Caco-2 (cell line): ENCODE data around the gene SLC51B. TPM values are rescaled to one million over a fixed set of nuclear protein-coding genes. Genes with fewer than 3 reads are reported as not detected.
A peak's percentile ranks its signal among the peaks of the same experiment; 100 is the strongest.

Source experiments
- BruUV-seq: library from RNA; stranded (reverse); fragments of 400-500 nt; replicated peaks from 2 replicates; lab custom pipeline; 2021; lab: Mats Ljungman, UMichigan
- CTCF ChIA-PET: fragments of 300-600 bp; sonication (Branson Sonifier 250); formaldehyde crosslinking; loops from one replicate; lab custom pipeline; 2022; ENCODE audit warnings: antibody characterized with exemption; lab: Charles Lee
- POLR2A ChIA-PET: fragments of 300-600 bp; sonication (Branson Sonifier 250); formaldehyde crosslinking; loops from one replicate; lab custom pipeline; 2022; ENCODE audit warnings: antibody characterized with exemption; lab: Charles Lee
- DNase-seq, 2 experiments: peaks; one replicate each; pipeline versions ENCODE4 v3.0.0 to v3.0.0-alpha.2; 2020 to 2022
- H3K27me3 ChIP-seq: replicated peaks from 2 replicates; pipeline ENCODE4 v1.6.0; 2011; ENCODE audit warnings: low read length; ENCODE audit not compliant: control insufficient read depth, insufficient read depth
- H3K36me3 ChIP-seq: 2 replicates; pipeline ENCODE4 v1.5.1; 2011; ENCODE audit warnings: low read length; ENCODE audit not compliant: control insufficient read depth, insufficient read depth
- H3K4me1 ChIP-seq: fragments of 250-450 bp; sonication (Bioruptor Pico); 2 replicates; pipeline ENCODE4 v1.5.1; 2020; ENCODE audit warnings: mild to moderate bottlenecking
- H3K4me3 ChIP-seq: 2 replicates; pipeline ENCODE4 v1.5.1; 2011; ENCODE audit warnings: low read depth, mild to moderate bottlenecking, control low read depth, low read length
- H3K9me3 ChIP-seq: fragments of 250-450 bp; sonication (Bioruptor Pico); 2 replicates; pipeline ENCODE4 v1.5.1; 2020; ENCODE audit warnings: mild to moderate bottlenecking, moderate library complexity
- H3K27ac Mint-ChIP-seq: one replicate; pipeline ENCODE4 v1.8.0; 2022; ENCODE audit warnings: mixed read lengths; ENCODE audit not compliant: unreplicated experiment
- H3K27me3 Mint-ChIP-seq: one replicate; pipeline ENCODE4 v1.8.0; 2022; ENCODE audit warnings: mixed read lengths; ENCODE audit not compliant: insufficient read depth, unreplicated experiment
- H3K36me3 Mint-ChIP-seq: one replicate; pipeline ENCODE4 v1.8.0; 2022; ENCODE audit warnings: mild to moderate bottlenecking, mixed read lengths; ENCODE audit not compliant: insufficient read depth, unreplicated experiment
- H3K4me1 Mint-ChIP-seq: one replicate; pipeline ENCODE4 v1.8.0; 2022; ENCODE audit warnings: low read depth, mixed read lengths; ENCODE audit not compliant: unreplicated experiment
- H3K4me3 Mint-ChIP-seq: one replicate; pipeline ENCODE4 v1.8.0; 2022; ENCODE audit warnings: mild to moderate bottlenecking, moderate library complexity, mixed read lengths; ENCODE audit not compliant: unreplicated experiment
- H3K9me3 Mint-ChIP-seq: one replicate; pipeline ENCODE4 v1.8.0; 2022; ENCODE audit warnings: mixed read lengths; ENCODE audit not compliant: unreplicated experiment
- intact Hi-C: fragments of 100-400 bp; cut with micrococcal nuclease; formaldehyde crosslinking; loops from one replicate; pipeline ENCODE4 v1.10.0; 2022; ENCODE audit not compliant: unreplicated experiment
- total RNA-seq: library from RNA; stranded (reverse); gene quantifications from 2 replicates; pipeline ENCODE4 v1.2.3, GENCODE V29; 2022
- TF ChIP-seq, protein P1 (sequence below), 2 experiments: fragments of 200-600 bp in 1 of 2; IDR thresholded peaks; 1 replicate in 1 of 2; 2 replicates in 1 of 2; pipeline versions ENCODE4 v1.5.1 to v1.8.0; 2011 to 2022; ENCODE audit warnings: antibody characterized with exemption in 1 of 2, control low read depth in 1 of 2, inconsistent platforms in 1 of 2, low read depth in 1 of 2, low read length in 1 of 2, mild to moderate bottlenecking in 1 of 2, moderate library complexity in 1 of 2; ENCODE audit not compliant: insufficient read depth in 1 of 2, severe bottlenecking in 1 of 2, unreplicated experiment in 1 of 2

SLC51B gene
- total RNA-seq, 1 experiment from 2014 or later = 15.4 TPM

DNA sequence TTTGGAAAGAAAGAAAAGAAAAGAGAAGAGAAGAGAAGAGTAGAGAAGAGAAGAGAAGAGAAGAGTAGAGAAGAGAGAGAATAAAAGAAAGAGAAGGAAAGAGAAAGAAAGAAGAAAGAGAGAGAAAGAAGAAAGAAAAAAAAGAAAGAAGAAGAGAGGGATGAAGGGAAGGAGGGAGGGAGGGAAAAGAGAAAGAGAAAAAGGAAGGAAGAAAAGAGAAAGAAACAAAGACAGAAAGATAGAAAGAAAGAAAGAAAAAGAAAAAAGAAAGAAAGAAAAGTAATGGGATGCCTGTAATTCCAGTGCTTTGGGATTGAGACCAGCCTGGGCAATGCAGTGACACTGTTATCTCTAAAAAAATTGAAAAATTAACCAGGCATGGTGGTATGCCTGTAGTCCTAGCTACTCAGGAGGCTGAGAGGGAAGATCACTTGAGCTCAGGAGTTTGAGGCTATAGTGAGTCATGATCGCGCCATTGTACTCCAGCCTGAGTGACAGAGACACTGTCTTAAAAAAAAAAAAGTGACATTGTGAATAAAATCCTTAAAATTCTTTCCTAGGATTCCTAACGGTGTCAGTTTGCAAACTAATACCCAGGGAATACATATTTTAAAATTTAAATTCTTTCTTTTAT lies 20.9 kb downstream of the SLC51B start:
- no peak overlapping the region for H3K4me3 ChIP-seq
- intact Hi-C loops = no loop called here
- ChIA-PET POLR2A (no interaction called here), CTCF (interaction anchor here (0.6 to 1.8 kb wide), 5 partner anchors 17 to 206 kb away, joined by 3 to 9 read pairs (median 3); no protein-coding TSS in a partner anchor)
- H3K9me3 ChIP-seq = no peaks in the 10 kb centered on the region
- Mint-ChIP-seq H3K4me1 (peaks cover 20% of the 10 kb centered on the region), H3K27me3 (no peaks in the 10 kb centered on the region), H3K9me3 (no peaks in the 10 kb centered on the region), H3K27ac (no peak overlapping the region), H3K4me3 (no peak overlapping the region), H3K36me3 (no peaks in the 10 kb centered on the region)
- H3K4me1 ChIP-seq = peaks cover 15% of the 10 kb centered on the region
- no TSS peak for BruUV-seq
- no peak for DNase-seq
- TF ChIP-seq, protein P1, sequence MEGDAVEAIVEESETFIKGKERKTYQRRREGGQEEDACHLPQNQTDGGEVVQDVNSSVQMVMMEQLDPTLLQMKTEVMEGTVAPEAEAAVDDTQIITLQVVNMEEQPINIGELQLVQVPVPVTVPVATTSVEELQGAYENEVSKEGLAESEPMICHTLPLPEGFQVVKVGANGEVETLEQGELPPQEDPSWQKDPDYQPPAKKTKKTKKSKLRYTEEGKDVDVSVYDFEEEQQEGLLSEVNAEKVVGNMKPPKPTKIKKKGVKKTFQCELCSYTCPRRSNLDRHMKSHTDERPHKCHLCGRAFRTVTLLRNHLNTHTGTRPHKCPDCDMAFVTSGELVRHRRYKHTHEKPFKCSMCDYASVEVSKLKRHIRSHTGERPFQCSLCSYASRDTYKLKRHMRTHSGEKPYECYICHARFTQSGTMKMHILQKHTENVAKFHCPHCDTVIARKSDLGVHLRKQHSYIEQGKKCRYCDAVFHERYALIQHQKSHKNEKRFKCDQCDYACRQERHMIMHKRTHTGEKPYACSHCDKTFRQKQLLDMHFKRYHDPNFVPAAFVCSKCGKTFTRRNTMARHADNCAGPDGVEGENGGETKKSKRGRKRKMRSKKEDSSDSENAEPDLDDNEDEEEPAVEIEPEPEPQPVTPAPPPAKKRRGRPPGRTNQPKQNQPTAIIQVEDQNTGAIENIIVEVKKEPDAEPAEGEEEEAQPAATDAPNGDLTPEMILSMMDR (IDR thresholded peaks at IDR 0.05; ENCODE audit: insufficient read depth in 1 of 2, low read depth in 1 of 2, low read length in 1 of 2, severe bottlenecking in 1 of 2, unreplicated experiment in 1 of 2) = no peak
- H3K27me3 ChIP-seq = no peaks in the 10 kb centered on the region
- no peaks in the 10 kb centered on the region for H3K36me3 ChIP-seq

DNA sequence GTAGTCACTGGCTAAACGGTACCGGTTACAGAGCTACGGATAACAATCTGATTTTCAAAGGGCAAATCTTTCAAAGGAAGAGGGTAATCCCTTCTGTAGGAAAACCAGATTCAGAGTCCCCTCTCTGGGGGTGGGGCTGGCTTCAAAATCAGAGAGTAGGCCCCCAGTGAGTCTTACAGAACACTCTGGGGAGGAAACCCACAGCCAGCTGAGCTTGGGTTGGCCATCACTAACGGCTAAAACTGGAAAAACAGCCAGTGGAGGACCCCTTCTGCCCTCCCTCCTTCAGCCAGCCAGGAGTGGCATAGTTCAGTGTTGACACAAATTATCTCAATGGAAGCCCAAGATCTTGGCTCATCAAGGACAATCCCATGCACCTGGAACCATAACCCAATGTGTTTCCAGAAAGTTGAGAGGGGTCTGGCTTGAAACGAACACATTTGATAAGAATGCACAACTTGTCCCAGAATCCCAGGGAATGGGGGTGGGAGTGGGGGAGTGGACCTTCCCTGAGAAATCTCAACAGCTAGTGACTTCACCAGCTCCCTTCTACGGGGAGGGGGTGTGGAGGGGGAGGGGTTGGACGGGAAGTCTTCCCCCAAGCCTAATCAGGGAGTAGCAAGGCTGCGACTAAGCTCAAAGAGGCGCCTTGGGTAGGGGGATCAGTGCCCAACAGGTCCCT lies 21.6 kb downstream of the SLC51B start:
- no peaks in the 10 kb centered on the region for H3K36me3 ChIP-seq
- POLR2A ChIA-PET = interaction anchor here (0.6 to 1.1 kb wide), 3 partner anchors 11 to 16 kb away, joined by 3 to 7 read pairs (median 6); no protein-coding TSS in a partner anchor
- BruUV-seq = no TSS peak
- peaks cover 20% of the 10 kb centered on the region for H3K4me1 Mint-ChIP-seq
- no peak for DNase-seq
- peaks cover 15% of the 10 kb centered on the region for H3K4me1 ChIP-seq
- TF ChIP-seq, protein P1 (IDR thresholded peaks at IDR 0.05; ENCODE audit: insufficient read depth in 1 of 2, low read depth in 1 of 2, low read length in 1 of 2, severe bottlenecking in 1 of 2, unreplicated experiment in 1 of 2) = no peak
- no peaks in the 10 kb centered on the region for H3K9me3 Mint-ChIP-seq
- no peaks in the 10 kb centered on the region for H3K9me3 ChIP-seq
- H3K4me3 Mint-ChIP-seq = peak overlapping the region; percentile 74
- H3K27me3 Mint-ChIP-seq = no peaks in the 10 kb centered on the region
- peak overlapping the region; percentile 67 for H3K27ac Mint-ChIP-seq
- H3K27me3 ChIP-seq = no peaks in the 10 kb centered on the region
- intact Hi-C loops = no loop called here
- CTCF ChIA-PET = interaction anchor here (0.6 to 1.8 kb wide), 8 partner anchors 12 to 207 kb away, joined by 3 to 9 read pairs (median 4); no protein-coding TSS in a partner anchor
- H3K4me3 ChIP-seq = peak overlapping the region; percentile 41
- H3K36me3 Mint-ChIP-seq = no peaks in the 10 kb centered on the region

DNA sequence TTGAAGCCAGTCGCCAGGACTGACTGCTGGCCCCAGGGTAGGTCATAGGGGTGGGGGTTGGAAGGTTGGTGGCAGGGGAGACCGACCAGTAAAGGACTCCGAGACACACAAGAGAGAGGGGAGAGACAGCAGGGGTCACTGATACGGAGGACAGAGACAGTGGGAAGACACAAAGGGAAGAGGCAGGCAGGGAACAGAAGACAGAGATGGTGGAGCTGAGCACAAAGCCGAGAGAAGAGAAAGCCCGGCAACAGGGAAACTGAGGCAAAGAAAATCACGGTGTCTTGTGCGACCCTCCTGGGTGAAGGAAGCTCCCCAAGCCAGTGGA lies 22.1 kb downstream of the SLC51B start:
- Histone ChIP-seq H3K36me3 (no peaks in the 10 kb centered on the region), H3K9me3 (no peaks in the 10 kb centered on the region), H3K4me1 (peaks cover 15% of the 10 kb centered on the region), H3K4me3 (peak overlapping the region; percentile 41), H3K27me3 (no peaks in the 10 kb centered on the region)
- H3K4me1 Mint-ChIP-seq = peaks cover 17% of the 10 kb centered on the region
- intact Hi-C loops = no loop called here
- DNase-seq = no peak
- peak overlapping the region; percentile 74 for H3K4me3 Mint-ChIP-seq
- TF ChIP-seq, protein P1 (IDR thresholded peaks at IDR 0.05; ENCODE audit: insufficient read depth in 1 of 2, low read depth in 1 of 2, low read length in 1 of 2, severe bottlenecking in 1 of 2, unreplicated experiment in 1 of 2) = no peak
- peak overlapping the region; percentile 67 for H3K27ac Mint-ChIP-seq
- BruUV-seq = no TSS peak
- POLR2A ChIA-PET = interaction anchor here (1.1 kb wide), 1 partner anchor 12 kb away, joined by 3 read pairs; no protein-coding TSS in a partner anchor
- H3K9me3 Mint-ChIP-seq = no peaks in the 10 kb centered on the region
- CTCF ChIA-PET = interaction anchor here (1.0 to 1.8 kb wide), 3 partner anchors 13 to 33 kb away, joined by 3 to 8 read pairs (median 4); no protein-coding TSS in a partner anchor
- no peaks in the 10 kb centered on the region for H3K36me3 Mint-ChIP-seq
- no peaks in the 10 kb centered on the region for H3K27me3 Mint-ChIP-seq
